CD4-positive, alpha-beta T cell treated with Interleukin-10 for 1 hour (primary cell): Measurements from ENCODE around the gene COG7.

Experiments used
- DNase-seq: peaks from one replicate; pipeline ENCODE4 v3.0.0-alpha.2; 2020

The COG7 gene

DNA sequence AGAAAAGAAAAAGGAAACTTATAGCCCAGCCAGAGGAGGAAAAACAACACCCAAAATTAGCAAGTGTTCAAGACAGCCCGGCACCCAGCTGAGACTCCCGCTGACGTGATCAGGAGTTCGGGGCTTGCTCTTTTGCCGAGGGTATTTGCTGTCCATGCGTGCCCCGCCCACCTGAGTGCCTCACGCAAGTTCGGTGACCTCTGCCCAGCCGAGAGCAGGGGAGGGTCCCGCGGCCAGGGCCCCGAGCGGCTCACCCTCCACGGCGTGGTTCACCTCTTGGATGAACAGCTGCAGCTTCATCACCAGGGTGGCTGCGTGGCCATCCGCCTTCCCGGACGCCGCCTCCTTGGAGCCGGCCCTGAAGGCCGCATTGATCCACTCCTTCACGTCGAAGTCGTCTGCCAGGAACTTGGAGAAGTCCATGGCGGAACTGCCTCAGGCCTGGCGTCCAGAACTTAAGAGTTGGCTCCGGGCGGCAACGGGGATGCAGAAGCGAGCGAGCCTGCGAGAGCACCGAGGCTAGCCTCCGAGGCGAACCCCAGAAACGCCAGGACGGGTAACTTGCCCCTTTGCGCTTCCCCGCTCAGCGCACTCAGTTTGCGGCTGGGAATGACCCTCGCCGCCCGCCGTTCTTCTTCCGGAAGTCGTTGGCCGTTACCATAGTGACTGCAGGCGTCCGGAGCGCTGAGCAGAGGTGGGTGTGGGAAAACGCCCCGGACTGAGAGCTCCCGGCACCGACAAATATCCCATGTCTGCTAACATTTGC is at the start of gene COG7:
Gene COG7 (minus strand): TSS at position 618 of the 766 bp plus-strand sequence. CDS start 195 bp downstream, at position 423.
- DNase-seq: peak; percentile 89

- DNase-seq: no peak
These were observed 49.5 kb upstream of the COG7 start for GRCh38 chr16:23502466-23502865.

DNA sequence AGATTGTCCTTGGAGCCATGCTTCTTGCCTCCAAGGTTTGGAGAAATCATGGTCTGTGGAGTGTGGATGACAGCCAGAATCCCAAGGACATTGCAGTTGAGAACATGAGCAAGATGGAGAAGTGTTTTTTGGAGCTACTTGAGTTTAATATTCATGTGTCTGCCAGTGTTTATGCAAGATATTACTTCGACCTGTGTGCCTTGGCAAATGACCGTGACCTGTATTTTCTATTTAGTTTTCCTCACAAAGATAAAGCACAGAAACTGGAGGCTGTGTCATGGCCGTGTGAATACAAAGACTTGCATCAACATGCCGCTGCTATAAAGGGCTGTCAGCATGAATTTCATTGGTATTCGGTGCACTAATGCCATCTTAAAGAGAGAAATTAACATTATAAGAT is 48.3 kb upstream of the COG7 start:
- no peak for DNase-seq

- no peak for DNase-seq
These were observed 47.9 kb upstream of the COG7 start for GRCh38 chr16:23500862-23501225.

DNA sequence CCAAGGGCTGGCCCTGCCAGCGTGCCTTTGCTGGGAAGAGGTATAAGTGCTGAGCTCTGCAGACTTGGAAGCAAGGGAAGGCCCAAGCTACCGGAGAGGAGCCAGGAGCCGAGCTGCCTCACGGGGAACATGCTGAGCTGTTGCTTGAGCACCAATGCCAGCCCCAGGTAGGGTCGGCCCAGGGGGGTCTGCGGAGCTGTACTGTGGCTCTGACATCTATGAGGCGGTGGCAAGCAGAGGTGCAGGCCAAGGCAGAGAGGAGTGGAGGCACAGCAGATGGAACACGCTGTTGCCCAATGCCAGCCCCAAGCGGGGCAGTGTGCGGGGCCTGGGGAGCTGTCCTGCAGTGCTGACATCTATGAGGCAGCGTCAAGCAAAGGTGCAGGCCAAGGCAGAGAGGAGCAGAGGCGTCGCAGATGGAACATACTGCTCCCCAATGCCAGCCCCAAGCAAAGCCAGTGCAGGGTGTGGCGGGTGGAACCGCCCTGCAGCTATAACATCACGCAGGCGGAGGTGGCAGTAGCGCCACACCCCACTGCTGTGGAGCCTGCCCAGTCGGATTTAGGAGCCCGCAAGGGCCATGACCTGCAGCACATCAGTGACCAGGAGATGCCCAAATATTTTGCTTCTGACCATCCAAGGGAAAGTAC is 47.3 kb upstream of the COG7 start:
- no peak for DNase-seq

DNA sequence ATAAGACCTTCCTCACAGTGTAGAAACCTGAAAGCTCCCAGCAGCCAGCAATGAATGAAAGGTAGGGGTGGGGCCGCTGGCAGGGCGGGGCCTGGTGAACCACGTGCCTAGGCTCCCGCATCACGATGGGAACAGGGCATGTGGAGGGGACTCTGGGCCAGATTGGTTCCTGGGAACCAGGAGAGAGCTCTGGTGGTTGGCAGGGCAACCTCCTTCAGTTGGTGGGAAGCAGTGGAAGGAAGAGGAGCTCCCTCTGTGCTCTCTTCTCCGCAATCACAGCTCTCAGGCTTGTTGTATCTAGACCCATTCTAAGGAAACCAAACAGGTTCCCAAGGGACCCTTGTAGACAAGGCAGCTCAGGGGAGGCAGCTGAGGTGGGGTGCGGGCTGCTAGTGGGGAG is 46.8 kb upstream of the COG7 start:
- no peak for DNase-seq

GRCh38 chr16:23498863-23499262 is 45.9 kb upstream of the COG7 start:
- no peak for DNase-seq

DNA sequence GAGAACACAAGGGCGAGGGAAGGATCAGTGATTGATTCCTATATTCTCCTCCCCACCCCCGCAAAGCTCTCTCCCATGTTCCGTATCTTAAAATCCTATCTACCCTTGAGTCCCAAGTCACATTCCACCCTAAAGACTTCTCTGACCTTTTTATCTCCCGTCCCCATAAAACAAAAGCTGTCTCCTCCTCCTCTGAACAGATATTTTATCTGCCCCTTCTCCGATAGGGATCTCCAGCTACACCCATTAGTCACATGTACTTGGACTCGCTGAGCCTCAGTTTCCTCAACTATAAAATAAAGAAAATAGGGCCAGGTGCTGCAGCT is 44.5 kb upstream of the COG7 start:
- DNase-seq: no peak

DNA sequence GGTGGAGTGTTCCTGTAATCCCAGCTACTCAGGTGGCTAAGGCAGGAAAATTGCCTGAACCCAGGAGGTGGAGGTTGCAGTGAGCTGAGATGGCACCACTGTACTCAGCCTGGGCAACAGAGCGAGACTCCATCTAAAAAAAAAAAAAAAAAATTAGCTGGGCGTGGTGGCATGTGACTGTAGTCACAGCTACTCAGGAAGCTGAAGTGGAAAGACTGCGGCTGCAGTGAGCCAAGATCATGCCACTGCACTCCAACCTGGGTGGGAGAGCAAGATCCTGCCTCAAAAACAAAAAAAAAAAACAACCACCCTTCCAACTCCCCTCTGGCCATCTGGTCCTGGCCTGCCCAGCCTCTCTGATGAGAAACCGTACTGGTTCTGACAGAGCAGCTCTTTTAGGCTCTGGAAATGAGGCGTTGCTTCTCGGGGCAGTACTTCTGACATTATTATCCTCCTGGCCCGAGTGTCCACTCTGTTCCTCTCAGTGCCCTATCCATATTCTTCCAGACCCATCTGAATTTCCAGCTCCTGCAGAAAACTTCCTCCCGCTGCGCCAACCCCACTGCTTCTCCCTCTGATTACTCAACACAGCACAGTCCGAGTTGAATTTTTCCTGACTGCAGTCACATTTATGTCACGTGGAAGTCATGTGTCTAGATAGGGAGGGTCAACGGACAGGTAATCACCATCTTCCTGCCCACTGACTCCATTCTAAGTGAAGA is 44.0 kb upstream of the COG7 start:
- no peak for DNase-seq

DNA sequence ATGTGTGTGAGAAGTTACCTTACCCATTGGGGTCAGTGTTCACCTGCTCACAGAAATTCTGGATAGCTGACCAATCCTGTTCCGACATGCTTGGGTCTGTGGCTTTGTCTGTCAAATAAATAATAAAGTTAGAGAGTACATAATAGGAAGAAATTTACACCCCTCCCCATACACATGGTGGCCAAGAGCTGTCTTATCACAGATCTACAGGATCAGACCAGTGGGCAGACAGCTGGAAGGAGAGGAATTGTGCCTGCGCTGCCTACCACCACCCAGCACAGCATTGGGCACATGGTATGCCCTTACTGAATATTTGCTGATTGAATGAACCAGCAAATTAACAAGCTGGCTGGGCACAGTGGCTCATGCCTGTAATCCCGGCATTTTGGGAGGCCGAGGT is 42.7 kb upstream of the COG7 start:
- no peak for DNase-seq

DNA sequence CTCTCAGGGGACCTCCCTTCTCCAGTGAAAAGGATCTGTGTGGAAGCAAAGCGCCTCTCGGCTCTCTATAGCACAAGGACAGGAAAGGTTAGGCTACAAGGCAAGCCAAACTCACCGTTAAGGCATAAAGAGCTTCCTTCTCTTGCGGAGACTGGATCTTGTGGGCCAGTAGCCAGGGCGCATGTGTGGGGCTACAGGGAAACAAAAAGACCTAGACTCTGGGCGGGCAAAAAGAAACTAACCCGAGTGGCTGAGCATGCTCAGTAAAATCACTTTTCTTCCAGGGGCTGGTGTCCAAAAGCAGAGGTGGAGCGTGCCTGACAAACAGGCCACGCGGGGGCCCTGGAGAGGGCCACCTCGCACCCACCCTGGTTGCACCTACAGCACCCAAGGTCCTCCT is 41.2 kb upstream of the COG7 start:
- no peak for DNase-seq

GRCh38 chr16:23491490-23492391 is 38.8 kb upstream of the COG7 start:
- DNase-seq: no peak

DNA sequence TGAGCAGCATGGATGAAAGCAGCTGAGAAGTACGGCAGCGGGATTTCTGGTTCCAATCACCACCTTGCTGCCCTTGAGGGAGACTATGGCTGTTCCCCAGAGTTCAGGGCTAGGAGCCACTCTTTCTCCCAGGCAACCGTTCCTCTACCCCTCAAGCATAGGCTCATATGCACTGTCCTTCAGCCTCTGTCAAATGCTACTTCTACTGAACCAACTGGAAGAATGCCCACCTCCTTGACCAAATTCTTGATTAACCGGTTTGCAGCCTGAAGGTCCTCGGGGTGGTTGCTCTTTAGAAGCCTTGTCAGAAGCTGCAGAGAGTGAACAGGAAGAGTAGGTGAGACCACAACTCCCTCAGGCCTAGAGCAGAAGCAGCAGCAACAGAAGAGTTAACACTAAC is 33.5 kb upstream of the COG7 start:
- DNase-seq: no peak

DNA sequence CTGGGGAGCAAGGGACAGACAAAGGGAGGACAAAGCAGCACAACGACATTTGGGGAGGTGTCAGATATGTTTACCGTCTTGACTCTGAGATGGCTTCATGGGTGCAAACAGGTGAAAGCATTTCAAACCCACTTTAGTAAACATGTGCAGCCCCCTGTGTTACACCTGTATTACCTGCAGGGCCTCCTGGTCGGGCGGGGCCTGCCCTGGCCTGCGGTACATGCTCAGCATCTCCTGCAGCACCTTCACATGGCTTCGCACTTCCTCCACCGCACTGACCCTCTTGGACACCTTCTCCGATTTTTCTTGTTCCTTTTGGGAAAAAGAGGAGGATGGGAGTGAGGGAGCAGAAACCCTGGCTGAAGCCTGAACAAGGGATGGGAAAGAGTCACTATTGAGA is 32.9 kb upstream of the COG7 start:
- DNase-seq: no peak

- DNase-seq: no peak
These were observed 32.2 kb upstream of the COG7 start for GRCh38 chr16:23485257-23485614.

GRCh38 chr16:23484510-23485256 is 31.7 kb upstream of the COG7 start:
- no peak for DNase-seq

DNA sequence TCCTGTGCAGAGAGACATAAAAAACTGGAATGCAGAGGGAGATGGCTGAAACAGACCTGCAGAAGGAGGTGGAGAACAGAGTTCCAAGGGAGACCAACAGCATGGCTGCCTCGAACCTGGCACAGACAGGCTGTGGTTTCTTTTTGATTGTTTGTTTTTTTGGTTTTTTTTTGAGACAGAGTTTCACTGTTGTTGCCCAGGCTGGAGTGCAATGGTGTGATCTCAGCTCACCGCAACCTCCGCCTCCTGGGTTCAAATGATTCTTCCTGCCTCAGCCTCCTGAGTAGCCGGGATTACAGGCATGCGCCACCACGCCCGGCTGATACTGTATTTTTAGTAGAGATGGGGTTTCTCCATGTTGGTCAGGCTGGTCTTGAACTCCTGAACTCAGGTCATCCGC is 30.5 kb upstream of the COG7 start:
- DNase-seq: peak; percentile 43

- DNase-seq: peak; percentile 78
These were observed 29.8 kb upstream of the COG7 start for GRCh38 chr16:23482778-23483177.

GRCh38 chr16:23480257-23480656 is 27.3 kb upstream of the COG7 start:
- no peak for DNase-seq

DNA sequence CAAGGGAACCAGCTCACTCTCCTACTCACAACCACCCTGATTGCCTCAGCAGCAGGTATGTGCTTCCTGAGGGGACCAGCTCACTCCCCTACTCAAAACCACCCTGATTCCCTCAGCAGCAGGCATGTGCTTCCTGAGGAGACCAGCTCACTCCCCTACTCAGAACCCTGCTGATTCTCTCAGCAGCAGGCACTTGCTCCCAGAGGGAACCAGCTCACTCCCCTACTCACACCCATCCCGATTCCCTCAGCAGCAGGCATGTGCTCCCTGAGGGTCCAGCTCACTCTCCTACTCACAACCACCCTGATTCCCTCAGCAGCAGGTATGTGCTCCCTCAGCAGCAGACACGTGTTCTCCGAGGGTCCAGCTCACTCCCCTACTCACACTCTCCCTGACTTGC is 26.1 kb upstream of the COG7 start:
- no peak for DNase-seq

DNA sequence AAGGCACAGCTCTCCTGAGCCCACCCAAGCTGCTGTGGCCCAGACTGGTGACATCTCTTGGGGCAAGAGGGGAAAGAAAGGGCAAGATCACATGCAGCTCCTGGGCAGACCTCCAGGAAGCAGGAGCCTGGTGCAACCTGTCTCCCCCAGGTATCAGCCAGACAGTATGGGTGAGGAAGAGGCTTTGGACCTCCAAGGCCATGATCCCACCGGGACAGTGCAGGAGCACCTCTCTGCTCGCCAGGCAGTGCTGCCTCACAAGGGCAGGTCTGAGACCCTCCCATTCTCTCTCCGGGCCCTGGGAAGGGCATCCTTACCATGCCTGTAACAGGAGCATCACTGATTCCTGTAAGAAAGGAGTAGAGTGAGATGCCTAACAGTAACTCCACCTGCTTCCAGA is 25.6 kb upstream of the COG7 start:
- DNase-seq: no peak

- DNase-seq: no peak
These were observed 23.3 kb upstream of the COG7 start for GRCh38 chr16:23476289-23476688.

DNA sequence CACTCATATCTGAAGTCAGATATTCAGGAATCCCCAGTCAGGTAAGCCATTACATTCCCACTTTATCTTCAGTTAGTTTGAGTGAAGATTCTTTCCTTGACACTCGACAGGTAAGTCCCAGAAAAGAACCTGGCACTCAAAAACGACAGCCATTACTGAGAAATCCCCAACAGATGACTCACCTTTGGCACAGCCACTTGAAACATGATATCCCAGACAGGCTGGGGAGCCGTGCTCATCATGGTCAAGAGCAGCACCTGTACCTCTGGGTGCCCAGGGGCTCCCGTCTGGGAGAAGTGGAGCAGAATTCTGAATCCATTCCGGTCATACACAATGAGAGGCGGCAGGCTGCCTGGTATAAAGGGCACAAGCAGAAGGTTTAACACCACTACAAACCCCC is 16.8 kb upstream of the COG7 start:
- no peak for DNase-seq
